AG09319 (cell line): ENCODE data around the gene TCF19.
"Not testable (repeated sequence)": the region's sequence is repeated elsewhere in the genome, so short reads cannot be mapped to it uniquely, and the experiment has no call there.

ENCODE experiments used
- DNase-seq: peaks from one replicate; pipeline ENCODE4 v3.0.0-alpha.2; 2010; ENCODE audit warnings: low read depth; ENCODE audit errors: extremely low read depth
- TF ChIP-seq, protein P1 (sequence below): IDR thresholded peaks from 2 replicates; pipeline ENCODE4 v1.5.1; 2011; ENCODE audit warnings: low read depth, mild to moderate bottlenecking, inconsistent platforms, low read length, moderate library complexity

Gene TCF19

DNA sequence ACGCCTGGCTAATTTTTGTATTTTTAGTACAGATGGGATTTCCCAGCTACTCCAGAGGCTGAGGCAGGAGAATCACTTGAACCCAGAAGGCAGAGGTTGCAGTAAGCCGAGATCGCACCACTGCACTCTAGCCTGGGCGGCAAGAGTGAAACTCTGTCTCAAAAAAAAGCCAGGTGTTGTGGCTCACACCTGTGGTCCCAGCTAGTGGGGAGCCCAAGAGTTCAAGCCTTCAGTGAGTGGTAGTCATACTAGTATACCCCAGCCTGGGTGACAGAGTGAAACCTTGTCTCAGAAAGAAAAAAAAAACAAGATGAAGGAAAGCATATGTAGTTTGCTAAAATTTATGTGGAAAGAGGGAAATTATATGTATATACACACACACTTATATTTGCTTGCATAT is 32.1 kb downstream of the TCF19 start:
- TF ChIP-seq, protein P1, sequence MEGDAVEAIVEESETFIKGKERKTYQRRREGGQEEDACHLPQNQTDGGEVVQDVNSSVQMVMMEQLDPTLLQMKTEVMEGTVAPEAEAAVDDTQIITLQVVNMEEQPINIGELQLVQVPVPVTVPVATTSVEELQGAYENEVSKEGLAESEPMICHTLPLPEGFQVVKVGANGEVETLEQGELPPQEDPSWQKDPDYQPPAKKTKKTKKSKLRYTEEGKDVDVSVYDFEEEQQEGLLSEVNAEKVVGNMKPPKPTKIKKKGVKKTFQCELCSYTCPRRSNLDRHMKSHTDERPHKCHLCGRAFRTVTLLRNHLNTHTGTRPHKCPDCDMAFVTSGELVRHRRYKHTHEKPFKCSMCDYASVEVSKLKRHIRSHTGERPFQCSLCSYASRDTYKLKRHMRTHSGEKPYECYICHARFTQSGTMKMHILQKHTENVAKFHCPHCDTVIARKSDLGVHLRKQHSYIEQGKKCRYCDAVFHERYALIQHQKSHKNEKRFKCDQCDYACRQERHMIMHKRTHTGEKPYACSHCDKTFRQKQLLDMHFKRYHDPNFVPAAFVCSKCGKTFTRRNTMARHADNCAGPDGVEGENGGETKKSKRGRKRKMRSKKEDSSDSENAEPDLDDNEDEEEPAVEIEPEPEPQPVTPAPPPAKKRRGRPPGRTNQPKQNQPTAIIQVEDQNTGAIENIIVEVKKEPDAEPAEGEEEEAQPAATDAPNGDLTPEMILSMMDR: no peak
- DNase-seq: no peak

DNA sequence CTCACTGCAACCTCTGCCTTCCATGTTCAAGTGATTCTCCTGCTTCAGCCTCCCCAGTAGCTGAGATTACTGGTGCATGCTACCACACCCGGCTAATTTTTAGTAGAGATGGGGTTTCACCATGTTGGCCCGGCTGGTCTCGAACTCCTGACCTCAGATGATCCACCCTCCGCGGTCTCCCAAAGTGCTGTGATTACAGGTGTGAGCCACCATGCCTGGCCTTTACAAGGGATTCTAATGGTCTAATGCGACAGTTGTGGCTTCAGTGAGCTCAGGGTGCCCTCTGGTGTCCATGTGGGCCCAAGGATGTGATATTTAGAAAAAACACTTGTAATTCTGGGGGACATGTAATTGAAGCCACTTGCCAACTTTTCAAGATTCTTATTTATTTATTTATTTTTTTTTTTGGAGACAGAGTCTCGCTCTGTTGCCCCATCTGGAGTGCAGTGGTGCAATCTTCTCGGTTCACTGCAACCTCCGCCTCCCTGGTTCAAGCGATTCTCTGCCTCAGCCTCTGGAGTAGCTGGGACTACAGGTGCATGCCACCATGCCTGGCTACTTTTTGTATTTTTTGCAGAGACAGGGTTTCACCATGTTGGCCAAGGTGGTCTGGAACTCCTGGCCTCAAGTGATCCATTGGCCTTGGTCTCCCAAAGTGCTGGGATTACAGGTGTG is 34.2 kb downstream of the TCF19 start:
- TF ChIP-seq, protein P1: peak; percentile 67
- DNase-seq: not testable (repeated sequence)

DNA sequence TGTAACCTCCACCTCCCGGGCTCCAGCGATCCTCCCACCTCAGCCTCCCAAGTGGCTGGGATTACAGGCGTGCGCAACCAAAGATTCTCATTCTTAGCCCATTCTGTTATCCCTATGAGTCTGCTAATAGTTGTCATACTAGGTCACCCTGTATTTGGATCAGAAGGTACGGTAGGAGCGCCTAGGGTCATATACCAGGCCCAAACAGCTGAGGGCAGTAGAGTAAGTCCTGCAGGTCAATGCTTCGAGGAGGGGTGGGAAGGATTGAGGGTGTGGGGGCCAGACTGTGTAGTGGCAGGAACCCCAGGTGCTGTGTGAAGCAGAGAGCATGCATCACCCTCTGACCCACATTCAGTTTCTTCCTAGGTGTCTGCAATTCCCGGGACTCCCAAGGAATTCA is 34.8 kb downstream of the TCF19 start:
- DNase-seq: no peak
- TF ChIP-seq, protein P1: no peak

DNA sequence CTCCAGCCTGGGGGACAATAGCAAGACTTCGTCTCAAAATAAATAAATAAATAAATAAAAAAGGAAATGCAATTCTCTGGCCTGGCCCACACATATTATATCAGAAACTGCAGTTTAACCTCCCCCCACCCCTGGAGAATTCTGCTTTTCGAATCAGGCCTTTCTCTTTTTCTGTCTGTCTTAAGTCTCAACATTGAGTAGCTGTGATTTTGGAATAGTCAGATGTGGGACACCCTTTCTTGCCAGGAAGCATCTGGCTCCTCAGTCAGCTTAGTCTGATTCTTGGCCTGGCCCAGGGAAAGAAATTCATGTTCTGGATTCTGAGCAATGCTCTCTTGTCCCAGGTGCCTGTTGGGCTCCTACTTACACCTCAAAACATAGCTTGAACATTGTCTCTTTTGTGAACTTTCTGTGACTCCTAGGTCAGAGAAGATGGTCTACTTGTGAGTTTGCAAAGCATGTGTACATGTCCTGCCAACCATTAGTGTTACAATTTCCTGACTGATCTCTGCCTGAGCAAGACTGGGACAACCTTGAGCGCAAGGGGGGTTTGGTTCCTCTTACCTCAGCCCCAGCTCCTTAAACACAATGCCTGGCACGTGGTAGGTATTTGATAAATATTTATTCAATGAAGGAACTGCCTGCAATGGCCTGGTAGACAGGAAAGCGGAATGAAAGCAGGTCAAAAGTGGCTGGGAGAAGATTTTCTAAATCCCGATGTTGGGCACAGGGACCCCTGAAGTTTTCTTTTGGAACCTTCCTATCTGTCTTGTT is 35.9 kb downstream of the TCF19 start:
- TF ChIP-seq, protein P1: no peak
- DNase-seq: no peak

DNA sequence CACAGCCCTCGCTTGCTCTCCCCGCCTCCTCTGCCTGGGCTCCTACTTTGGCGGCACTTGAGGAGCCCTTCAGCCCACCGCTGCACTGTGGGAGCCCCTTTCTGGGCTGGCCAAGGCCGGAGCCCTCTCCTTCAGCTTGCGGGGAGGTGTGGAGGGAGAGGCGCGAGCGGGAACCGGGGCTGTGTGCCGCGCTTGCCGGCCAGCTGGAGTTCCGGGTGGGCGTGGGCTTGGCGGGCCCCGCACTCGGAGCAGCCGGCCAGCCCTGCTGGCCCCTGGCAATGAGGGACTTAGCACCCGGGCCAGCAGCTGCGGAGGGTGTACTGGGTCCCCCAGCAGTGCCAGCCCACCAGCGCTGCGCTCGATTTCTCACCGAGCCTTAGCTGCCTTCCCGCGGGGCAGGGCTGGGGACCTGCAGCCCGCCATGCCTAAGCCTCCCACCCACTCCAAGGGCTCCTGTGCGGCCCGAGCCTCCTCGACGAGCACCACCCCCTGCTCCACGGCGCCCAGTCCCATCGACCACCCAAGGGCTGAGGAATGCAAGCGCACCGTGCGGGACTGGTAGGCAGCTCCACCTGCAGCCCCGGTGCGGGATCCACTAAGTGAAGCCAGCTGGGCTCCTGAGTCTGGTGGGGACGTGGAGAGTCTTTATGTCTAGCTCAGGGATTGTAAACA is 37.1 kb downstream of the TCF19 start:
- not testable (repeated sequence) for DNase-seq

DNA sequence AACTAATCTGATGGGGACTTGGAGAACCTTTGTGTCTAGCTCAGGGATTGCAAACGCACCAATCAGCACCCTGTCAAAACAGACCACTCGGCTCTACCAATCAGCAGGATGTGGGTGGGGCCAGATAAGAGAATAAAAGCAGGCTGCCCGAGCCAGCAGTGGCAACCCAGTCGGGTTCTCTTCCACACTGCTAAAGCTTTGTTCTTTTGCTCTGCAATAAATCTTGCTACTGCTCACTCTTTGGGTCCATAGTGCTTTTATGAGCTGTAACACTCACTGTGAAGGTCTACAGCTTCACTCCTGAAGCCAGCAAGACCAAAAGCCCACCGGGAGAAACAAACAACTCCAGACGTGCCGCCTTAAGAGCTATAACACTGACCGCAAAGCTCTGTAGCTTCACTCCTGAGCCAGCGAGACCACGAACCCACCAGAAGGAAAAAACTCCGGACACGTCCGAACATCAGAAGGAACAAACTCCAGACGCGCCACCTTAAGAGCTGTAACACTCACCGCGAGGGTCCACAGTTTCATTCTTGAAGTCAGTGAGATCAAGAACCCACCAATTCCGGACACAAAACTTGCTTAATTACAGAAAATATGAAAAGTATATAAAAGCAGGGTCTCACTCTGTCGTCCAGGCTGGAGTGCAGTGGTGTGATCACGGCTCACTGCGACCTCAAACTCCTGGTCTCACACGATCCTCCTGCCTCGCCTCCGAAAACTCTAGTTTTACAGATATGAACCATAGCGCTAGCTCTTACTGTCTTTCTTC is 38.0 kb downstream of the TCF19 start:
- not testable (repeated sequence) for DNase-seq

DNA sequence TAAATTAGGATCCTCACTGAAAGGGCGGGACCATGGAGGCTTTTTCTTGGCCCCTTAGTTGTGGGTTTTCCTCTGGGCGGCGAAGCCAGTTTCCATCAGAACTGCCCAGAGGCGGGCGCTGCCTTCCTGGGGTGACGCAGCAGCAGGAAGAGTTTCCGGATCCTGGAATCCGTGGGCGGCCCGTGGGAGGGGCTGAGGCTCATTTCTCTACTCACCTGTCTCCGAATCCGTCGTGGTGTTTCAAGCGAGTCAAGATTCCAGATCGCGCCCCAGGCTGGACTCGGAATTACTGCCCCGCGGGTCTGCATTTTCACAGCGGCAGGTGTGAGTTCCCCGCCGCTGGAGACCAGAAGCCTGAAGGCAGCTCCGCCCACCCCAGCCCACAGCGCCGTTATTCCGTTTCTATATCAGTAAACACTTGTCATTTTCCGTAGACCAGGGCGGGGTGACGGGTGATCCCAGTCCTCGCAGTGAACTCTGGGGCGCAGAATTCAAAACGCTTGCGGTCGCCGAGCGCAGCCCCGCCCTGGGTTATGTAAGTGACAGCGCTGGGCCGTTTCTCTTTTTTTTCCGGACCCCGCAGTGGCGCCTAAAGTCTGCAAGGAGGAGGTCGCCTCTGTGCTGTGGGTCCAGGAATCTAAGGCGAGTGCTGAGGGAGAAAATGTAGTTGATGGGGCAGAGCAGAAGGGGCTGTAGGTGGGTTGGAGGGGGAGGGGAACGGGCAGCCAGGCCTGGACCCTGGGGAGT is 39.3 kb downstream of the TCF19 start:
- TF ChIP-seq, protein P1: no peak
- peak; percentile 49 for DNase-seq

DNA sequence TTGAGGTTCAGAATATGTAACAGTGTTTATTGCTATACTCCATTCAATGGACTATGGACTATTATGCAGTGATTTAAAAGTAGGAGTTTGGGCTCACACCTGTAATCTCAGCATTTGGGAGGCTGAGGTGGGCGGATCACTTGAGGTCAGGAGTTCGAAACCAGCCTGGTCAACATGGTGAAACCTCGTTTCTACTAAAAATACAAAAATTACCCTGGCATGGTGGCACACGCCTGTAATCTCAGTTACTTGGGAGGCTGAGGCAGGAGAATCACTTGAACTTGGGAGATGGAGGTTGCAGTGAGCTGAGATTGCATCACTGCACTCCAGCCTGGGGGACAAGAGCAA is 40.7 kb downstream of the TCF19 start:
- not testable (repeated sequence) for DNase-seq
